ENCODE measurements around the gene RAI1.

The RAI1 gene

GRCh38 chr17:17672453-17673368, 8.5 kb upstream of the RAI1 start (continued):
- TF ChIP-seq ZNF560 (tag by site-specific recombination; IDR thresholded peaks at IDR 0.05; ENCODE audit: borderline replicate concordance) (no peak), ZNF404 (tag by site-specific recombination; IDR thresholded peaks at IDR 0.05) (no peak), ZBTB17 (tag by site-specific recombination; IDR thresholded peaks at IDR 0.05) (no peak), ZNF548 (tag by site-specific recombination; IDR thresholded peaks at IDR 0.05) (no peak), ZNF169 (tag by site-specific recombination; IDR thresholded peaks at IDR 0.05) (no peak), TRIM28 (IDR thresholded peaks at IDR 0.05; ENCODE audit: borderline replicate concordance, low read length) (no peak)

- Histone ChIP-seq H3K36me3 (ENCODE audit: control insufficient read depth in 2 of 2, insufficient read depth in 1 of 2, low read length in 2 of 2) (no peaks in the 10 kb centered on the region), H3K9me3 (ENCODE audit: control insufficient read depth, insufficient read depth, low read depth, low read length) (no peaks in the 10 kb centered on the region), H3K4me1 (ENCODE audit: control insufficient read depth, insufficient read depth, low read length) (peaks cover 8% of the 10 kb centered on the region), H3K4me3 (ENCODE audit: low read depth, low read length) (no peak overlapping the region), H3K27ac (ENCODE audit: extremely low read depth, low read depth, low read length) (no peak overlapping the region; the same call in 1 of the 2 replicates)
- TF ChIP-seq SCRT2 (tag by site-specific recombination; IDR thresholded peaks at IDR 0.05) (peak; percentile 70; the same call in 1 of the 2 replicates), ZNF555 (tag by site-specific recombination; conservative IDR thresholded peaks at IDR 0.05) (no peak)
- POLR2A ChIA-PET = interaction anchor here (0.8 to 1.1 kb wide), 2 partner anchors 11 to 161 kb away, joined by 3 read pairs; no protein-coding TSS in a partner anchor
- CTCF ChIA-PET = interaction anchor here (0.6 to 1.4 kb wide), 6 partner anchors 14 to 437 kb away, joined by 3 to 7 read pairs (median 3); no protein-coding TSS in a partner anchor
Measured at GRCh38 chr17:17675416-17675815, 5.8 kb upstream of the RAI1 start.

- POLR2A ChIA-PET = interaction anchor here (0.8 to 1.1 kb wide), 2 partner anchors 12 to 160 kb away, joined by 3 read pairs; no protein-coding TSS in a partner anchor
- TF ChIP-seq ZNF391 (tag by site-specific recombination; IDR thresholded peaks at IDR 0.05; ENCODE audit: borderline replicate concordance, low read depth) (0 out of 2 replicates have a peak, but pooled peaks have one; percentile 47), ZNF174 (tag by site-specific recombination; IDR thresholded peaks at IDR 0.05) (no peak), ZNF473 (tag by site-specific recombination; IDR thresholded peaks at IDR 0.05) (no peak), ZBTB44 (tag by site-specific recombination; IDR thresholded peaks at IDR 0.05) (no peak), KLF10 (tag by site-specific recombination; IDR thresholded peaks at IDR 0.05) (no peak), REST (tag by site-specific recombination; IDR thresholded peaks at IDR 0.05) (no peak), SP3 (tag by site-specific recombination; IDR thresholded peaks at IDR 0.05) (no peak), ZBTB48 (tag by site-specific recombination; IDR thresholded peaks at IDR 0.05) (peak; percentile 66), TRIM28 (IDR thresholded peaks at IDR 0.05; ENCODE audit: borderline replicate concordance, low read length) (peak; percentile 82), TSHZ1 (tag by site-specific recombination; IDR thresholded peaks at IDR 0.05; ENCODE audit: borderline replicate concordance) (peak; percentile 18; the same call in 1 of the 2 replicates), YY2 (tag by site-specific recombination; IDR thresholded peaks at IDR 0.05) (no peak), ZNF274 (IDR thresholded peaks at IDR 0.05; ENCODE audit: low read length) (no peak), ZNF274 (tag by site-specific recombination; IDR thresholded peaks at IDR 0.05; ENCODE audit: borderline replicate concordance) (no peak), ZNF677 (tag by site-specific recombination; IDR thresholded peaks at IDR 0.05) (peak; percentile 92), KLF16 (tag by site-specific recombination; IDR thresholded peaks at IDR 0.05) (0 out of 2 replicates have a peak, but pooled peaks have one; percentile 56), ZNF664 (tag by site-specific recombination; IDR thresholded peaks at IDR 0.05) (no peak)
Measured at GRCh38 chr17:17675925-17676534, 5.2 kb upstream of the RAI1 start.

More at GRCh38 chr17:17675925-17676534, 5.2 kb upstream of the RAI1 start:
- peak overlapping the region; percentile 47 for H3K27ac ChIP-seq (ENCODE audit: extremely low read depth, low read depth, low read length)
- H3K9me3 ChIP-seq (ENCODE audit: control insufficient read depth, insufficient read depth, low read depth, low read length) = no peaks in the 10 kb centered on the region
- CTCF ChIA-PET = interaction anchor here (1.0 kb wide), 2 partner anchors 14 to 125 kb away, joined by 3 to 6 read pairs; no protein-coding TSS in a partner anchor
- no peaks in the 10 kb centered on the region for H3K36me3 ChIP-seq (ENCODE audit: control insufficient read depth in 2 of 2, insufficient read depth in 1 of 2, low read length in 2 of 2)
- H3K4me3 ChIP-seq (ENCODE audit: low read depth, low read length) = no peak overlapping the region
- peaks cover 8% of the 10 kb centered on the region for H3K4me1 ChIP-seq (ENCODE audit: control insufficient read depth, insufficient read depth, low read length)

Measured in HEK293 (cell line).